ENCODE measurements around the gene MARS1.

The MARS1 gene

DNA sequence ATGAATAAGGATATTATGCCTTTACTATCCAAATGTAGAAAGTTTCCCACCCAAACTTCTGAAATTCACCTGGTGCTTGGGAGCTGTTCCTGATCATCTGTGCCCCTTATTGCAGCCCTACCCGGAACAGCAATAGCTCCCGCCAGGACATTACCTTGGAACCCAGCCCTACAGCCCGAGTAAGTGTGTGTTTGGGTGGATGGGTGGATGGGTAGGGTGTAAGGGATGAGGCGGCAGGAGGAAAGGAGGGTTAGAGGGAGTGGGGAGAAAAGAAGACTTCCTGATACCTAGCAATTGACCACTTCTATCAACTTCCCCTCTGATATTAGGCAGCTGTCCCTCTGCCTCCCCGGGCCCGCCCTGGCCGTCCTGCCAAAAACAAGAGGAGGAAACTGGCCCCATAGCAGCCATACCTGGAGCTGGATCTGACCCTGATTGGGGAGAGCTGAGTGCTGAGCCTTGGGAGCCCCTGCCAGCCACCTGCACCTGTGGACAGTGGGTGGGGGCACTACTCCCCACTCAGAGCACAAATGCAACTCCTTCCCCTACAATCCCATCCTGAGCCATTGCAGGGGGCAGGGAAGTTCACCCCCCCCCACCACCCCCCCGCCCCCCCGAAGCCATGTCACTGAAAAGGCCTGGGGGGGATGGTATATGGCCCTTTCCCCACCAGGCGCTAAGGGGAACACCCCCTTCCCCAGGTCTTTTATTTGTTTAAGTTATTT lies 41.1 kb downstream of the MARS1 start:
- DNase-seq (ENCODE audit: low read depth in 2 of 2) = no peak

DNA sequence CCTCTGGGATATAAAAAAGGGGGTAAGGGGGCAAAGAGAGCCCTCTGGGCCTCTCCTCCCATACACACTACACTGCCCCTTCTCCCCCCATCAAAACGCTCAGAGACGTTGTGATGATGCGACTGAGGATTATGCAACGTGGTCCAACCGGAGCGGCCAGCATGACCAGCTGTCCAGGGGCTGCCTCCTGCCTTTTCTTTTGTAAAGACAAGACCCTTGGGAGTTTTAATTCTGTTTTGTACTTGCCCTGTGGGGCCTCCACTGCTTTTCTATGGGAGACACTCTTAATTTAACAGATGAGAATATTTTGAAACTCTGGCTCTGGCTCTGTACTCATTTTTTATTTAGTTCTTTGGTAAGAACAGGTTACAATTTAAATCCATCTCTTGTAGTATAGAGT lies 42.0 kb downstream of the MARS1 start:
- no peak for DNase-seq (ENCODE audit: low read depth in 2 of 2)

DNA sequence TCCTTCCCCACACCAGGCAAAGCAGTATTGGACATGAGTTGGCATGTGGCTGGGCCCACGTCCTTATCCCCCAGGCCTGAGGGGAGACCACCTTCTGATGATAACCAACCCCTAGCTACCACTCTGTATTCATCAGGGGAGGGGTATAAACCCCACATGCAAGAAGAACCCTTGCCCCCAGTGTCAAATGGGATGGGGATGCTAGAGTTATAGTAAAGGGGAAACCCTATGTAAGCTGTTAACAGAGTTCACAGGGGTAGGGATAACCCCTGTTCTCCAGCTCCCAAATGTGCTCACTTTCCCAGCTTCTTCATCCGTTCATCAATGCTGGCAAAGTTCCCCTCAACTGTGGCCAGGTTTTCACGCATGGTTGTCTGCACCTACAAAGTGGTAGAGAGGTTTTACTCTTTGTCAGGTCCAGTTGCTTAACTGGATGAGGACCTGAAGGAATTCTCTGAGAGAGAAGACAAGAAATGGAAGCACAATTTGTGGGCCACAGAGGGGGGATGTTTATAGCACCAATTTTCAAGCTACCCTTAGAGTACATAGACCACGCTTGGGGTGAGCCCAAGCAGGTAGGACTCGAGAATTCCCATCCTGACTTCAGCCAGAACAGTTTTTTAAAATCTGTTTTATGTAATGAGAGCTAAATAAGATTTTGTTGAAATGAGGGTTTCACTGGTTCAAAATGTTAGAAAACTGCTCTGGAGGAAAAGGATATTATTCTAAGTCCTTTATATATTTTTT lies 42.7 kb downstream of the MARS1 start:
- DNase-seq (ENCODE audit: low read depth in 2 of 2) = no peak

DNA sequence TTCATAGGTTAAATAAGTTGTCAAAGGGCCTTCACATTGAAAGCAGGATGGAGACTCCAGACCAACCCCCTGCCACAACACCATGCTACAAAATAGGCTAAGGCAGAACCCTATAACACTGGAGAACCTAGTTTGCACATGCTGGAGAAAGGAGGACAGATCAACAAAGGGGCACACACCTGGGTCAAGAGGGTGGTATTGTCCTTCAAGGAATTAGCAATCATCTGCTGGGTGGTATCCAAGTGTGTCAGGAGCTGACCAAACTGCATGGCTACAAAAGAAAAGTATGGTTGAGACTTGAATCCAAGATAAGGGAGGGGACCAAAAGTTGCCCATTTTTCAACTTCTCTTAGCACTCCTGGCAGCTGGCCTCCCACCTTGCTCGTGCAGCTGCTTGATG lies 44.0 kb downstream of the MARS1 start:
- DNase-seq (ENCODE audit: low read depth in 2 of 2) = no peak

DNA sequence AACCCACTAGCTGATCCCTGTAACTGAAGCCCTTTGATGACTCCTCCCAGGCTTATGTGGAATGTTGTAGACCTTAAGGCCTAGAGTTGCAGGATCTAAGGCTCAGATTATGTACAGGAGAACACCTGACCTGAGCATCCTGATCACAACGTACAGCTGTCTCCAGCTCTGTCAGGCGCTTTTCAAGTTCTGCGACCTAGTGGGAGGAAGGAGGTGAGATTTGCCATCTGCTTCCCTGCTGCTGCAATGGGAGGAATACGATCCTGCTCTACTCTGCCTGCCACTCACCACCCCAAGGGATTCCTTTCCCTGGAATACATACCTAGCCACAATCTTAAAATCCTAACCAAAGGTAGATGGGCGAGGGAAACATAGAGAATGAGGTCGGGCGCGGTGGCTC lies 45.2 kb downstream of the MARS1 start:
- no peak for DNase-seq (ENCODE audit: low read depth in 2 of 2)

DNA sequence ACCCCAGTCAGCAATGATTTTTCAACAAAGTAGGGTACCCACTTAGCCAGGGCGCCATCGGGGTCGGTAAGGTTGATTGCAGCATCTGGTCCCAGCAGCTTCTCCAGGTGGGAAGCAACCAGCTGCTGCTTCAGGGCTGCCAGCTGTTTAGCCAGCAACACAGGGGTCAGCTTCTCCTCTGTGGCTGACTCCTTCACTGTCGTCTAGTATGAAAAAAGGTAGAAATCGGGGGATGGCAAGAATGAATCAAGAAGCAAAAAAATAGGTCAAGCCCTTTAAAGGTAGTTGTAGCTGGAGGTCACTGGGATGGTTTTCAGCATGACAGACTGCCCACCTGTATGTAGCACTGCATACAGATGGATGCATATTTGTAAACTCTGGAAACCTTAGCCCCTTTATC lies 46.4 kb downstream of the MARS1 start:
- DNase-seq (ENCODE audit: low read depth in 2 of 2) = no peak

DNA sequence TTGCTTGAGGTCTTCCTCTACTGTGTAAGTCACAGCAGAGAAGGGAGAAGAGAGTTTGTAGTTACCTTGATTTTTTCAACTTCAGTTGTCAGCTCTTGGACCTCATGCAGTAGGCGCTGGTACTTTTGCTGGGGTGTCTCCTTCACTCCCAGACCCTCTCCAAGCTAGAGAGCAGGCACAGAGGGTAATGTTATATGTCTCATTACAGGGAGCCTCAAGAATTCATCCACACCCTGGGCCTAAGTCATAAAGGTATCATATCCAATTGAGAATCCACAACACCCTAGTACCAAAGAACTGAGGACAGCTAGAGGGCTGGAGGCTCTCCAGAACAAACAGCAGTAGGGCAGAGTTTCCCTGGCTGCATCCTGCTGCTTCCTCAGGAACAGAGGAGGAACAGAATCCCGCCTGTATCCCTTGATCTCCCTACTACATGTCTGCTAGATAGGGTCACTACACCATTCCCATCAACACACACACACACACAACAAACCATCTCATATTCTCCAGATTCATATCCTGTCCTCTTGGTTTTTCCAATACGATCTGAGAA lies 47.2 kb downstream of the MARS1 start:
- DNase-seq (ENCODE audit: low read depth in 2 of 2) = no peak

DNA sequence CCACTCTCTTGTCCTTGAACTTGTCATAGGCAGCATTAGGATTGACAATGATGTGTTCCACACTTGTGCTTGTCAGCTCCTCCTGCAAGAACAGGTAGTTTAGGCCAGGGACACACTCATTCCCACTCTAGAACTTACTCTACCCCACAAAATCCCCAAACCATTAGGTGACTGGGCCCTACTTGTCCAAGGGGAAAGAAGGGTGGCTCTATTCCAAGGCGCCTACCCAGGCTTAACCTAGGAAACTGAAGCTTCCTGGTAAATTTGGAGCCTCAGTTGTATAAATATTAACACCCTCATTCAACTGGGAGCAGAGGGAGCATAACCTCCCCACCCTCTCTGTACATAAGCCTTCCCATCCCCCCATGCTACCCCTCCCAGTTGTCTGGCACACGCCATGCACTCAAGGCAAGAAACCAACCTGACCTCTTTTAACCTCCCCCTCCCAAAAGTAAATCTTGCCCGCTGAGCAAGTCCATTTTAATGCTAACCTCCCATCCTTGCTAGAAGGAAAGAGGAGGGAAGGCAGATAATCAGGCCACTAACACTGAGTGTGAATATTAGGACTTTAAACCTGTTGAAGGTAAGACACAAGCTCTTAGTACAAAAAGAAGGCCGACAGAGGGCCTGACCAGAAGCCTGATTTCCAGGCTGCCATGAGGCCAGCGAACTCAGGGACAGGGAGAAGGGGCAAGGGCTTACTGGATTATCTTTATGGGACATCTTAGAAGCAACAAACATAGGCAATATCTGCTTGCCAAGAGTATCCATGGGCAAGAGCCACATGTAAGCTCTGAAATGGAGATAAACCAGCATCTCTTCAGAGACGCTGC lies 48.1 kb downstream of the MARS1 start:
- no peak for DNase-seq (ENCODE audit: low read depth in 2 of 2)

DNA sequence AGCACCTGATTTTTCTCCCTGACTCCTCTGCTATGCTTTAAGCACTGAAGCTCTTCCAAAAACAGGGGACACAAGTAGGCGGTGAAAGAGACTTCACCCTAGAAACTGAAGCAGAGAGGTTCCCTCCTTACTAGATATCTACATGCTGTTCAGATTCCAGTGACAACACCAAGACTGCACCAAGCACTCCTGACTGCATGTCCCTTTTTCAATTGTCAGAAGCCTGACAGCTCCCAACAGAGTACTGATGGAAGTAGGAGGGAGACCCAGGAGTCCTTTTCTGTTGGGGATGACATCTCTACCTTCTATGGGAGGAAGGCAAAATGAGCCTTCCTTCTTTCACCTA lies 48.7 kb downstream of the MARS1 start:
- no peak for DNase-seq (ENCODE audit: low read depth in 2 of 2)

DNA sequence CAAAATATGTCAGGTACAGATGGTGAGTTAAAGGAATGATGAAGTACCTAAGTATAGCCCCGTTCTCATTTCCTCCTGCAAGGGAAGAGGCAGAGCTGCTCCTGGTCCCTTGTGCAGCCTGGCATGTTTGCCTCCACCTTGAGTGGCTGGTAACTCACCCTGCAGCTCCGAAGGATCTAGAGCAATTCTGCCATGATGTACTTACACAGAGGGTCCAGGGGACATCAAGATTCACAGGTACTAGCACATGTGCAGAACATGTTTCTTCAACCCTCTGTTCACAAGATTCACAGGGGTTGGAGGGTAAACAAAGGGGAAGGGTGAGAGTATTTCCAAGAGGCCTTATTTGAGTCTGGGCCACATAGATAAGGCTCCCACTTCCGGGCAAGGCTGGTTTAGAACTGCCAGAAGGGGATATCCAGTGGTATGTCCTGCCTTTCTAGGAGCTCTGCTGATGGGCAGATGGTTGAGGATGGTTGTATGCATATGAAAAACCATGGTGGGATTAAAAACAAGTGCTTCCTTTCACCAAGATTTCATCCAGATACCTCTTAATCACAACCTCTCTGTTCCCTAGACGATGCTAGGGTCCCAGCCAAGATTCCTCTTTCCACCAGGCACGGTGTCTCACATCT lies 51.4 kb downstream of the MARS1 start:
- no peak for DNase-seq (ENCODE audit: low read depth in 2 of 2)

DNA sequence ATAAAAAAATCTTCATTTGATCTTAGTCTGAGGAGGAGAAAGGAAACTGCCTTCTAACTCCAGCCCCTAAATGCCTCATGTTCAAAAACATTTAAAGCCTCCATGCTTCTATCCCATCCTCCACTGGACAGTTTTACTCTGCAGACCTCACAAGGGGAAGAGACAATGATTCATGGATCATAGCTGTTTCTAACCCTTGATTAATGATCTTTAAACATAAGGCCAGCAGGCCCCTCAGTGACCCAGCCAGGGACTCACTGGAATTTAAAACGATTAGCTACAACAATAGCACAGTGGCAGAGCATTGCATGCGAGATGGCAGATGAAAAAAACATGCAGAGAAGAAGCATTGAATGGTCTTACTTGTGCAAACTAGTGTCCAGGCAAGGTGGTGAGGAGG lies 53.1 kb downstream of the MARS1 start:
- no peak for DNase-seq (ENCODE audit: low read depth in 2 of 2)

DNA sequence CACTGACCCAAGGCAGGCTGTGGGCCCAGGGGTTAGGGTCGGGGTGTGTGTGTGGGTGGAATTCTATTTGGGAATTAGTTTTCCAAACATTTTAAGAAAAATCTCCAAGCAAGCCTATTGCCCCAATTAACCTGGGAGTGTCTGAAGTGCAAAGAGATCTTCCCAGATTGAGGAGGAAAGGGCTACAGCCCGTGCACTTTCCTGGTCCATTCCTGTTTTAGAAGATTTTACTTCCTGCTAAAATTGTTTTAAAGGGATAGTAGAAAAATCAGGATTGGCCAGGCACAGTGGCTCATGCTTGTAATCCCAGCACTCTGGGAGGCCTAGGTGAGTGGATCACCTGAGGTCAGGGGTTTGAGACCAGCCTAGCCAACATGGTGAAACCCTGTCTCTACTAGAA lies 53.8 kb downstream of the MARS1 start:
- no peak for DNase-seq (ENCODE audit: low read depth in 2 of 2)

DNA sequence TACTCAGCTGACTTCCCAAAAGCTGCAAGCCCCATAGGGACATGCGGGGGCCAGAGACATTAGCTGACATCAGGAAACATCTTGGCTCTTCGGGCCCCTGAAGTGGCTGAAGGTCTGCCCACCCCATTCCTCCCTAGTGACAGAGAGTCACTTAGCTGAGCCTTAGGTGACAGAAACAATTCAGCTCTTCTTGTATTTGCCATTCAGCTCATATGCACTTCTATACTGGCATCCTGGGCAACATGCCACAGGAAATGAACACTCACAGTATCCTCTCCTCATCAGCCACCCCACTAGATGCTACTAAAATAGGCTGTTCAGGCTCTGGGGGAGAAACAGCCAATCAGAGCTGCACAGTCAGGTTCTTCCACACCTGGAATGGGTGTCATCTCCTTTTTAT lies 55.7 kb downstream of the MARS1 start:
- no peak for DNase-seq (ENCODE audit: low read depth in 2 of 2)

DNA sequence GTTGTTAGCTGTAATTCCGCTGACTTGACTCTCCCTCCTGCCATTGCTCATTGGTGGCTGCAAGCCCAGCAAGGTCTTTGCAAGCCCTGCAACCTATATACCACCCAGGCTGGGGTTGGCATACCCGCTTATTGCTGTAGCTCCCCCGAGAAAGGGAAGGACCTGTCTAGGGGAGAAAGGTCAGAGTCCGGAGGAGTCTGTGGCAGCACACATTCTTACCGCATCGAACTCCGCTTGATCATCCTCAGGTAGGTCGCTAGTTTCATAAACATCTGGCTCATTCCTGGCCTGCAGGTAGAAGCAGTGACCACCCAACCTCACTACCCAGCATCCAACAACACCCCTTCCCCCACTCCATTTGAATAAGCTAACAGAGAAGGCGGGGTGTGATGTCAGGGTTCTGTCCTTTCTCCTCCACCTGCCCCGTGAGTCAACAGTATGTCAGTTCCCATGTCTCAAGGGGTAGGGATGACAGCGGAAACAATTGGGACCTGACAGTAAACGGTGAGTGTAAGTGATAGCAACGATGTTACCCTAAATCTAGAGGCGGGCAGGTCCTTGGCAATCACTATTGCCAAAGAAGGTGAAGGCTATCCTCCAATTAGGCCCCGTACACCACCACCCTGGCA lies 58.1 kb downstream of the MARS1 start:
- DNase-seq (ENCODE audit: low read depth in 2 of 2) = no peak

DNA sequence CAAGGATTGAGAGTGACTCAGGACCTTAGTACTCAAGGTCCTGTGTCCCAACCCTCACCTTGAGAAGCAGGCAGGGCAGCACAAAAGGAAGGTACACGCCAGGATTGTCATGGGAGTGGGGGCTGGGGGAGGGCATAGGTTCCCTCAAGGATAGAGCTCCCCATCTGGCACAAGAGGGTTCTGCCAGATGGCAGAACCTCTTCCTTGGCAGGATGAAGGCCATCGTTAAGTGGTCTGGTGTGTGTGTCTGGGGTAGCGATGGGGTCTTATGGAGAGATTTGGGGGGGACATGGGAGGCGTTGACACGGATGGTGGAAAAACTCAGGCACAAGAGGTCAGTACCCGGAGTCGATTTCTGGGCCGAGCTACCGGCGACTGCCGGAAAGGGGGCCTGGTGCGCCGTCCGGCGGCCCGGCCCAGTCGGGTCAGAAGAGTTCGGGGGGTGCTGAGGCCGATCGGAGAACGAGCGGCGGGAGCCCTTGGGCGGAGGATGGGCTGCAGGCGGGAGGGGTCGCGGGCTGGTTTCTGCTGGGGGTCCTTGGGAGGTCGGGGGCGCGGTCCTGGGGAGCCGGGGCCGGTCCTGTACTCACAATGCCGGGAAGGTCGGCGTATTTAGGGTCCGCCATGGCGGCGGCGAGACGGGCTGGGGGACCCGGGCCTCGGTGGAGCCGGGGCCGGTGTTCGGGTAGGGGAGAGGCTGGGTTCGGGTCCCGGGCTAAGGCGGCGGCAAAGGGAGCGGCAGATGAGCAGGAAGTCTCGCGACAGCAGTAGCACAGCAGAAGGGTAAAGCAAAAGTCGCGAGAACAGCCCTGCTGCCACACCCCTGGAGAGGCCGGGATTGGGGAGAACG lies 58.8 kb downstream of the MARS1 start, which contains the start of gene DCTN2:
Gene DCTN2, minus strand, starts transcription at position 755 of the 850 bp plus-strand sequence. Its CDS starts 129 bp downstream, at position 626.
- peak; percentile 95 for DNase-seq (ENCODE audit: low read depth in 2 of 2)

DNA sequence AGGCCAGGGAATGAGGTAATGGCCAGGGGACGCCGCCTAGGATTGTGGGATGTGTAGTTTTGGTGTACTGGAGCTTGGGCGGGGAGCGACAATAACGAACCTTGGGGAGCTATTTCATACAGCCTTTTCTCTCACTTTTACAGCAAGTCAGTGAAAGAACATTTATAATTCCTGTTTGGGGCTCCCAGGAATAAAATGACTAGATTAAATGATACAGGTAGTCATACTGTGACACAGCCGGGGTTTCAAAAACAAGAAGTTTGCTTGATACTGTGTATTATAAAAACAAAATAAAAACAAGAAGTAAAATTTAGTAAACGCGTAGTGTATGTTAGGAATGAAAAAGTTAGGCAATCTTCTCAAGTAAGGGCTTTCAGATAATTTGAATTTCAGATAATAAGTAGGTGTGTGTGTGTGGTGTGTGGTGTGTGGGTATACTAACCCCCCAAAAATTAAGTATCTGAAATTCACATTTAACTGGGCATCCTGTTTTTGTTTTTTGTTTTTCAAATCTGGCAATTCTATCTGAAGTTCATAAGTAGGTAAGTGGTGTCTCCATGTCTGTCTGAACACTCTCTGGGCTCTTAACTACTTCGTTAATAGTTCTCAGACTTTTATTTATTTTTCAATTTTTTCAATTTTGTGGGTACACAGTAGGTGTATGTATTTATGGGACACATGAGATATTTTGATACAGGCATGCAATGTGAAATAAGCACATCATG lies 59.6 kb downstream of the MARS1 start:
- DNase-seq (ENCODE audit: low read depth in 2 of 2) = no peak

DNA sequence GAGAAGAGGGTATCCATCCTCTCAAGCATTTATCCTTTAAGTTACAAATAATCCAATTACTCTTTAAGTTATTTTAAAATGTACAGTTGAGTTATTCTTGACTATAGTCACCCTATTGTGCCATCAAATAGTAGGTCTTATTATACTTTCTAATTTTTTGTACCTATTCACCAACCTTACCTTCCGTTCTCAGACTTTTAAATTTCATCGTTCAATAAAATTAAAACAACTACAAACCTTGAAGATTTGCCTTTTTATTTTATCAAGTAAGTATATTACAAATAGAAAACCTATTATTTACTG lies 60.1 kb downstream of the MARS1 start:
- no peak for DNase-seq (ENCODE audit: low read depth in 2 of 2)

DNA sequence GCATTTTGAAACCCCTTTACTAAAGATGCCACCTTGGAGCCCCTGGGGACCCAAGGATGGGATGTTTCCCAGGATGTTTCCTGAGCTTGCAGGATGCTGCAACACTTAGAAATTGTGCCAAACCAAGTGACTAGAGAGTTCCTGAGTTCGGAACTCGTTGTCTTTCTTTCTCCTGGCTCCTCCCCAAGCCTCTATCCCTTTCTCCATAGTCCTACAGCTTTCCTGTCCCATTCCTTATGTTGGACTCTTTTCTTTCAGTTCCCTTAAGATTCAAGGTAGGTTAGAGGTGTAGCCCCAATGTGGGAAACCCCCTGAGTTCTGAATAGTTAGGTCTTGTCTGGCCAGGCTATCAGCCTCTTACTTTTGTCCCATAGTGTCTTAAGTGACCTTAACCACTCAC lies 60.6 kb downstream of the MARS1 start:
- DNase-seq (ENCODE audit: low read depth in 2 of 2) = no peak

DNA sequence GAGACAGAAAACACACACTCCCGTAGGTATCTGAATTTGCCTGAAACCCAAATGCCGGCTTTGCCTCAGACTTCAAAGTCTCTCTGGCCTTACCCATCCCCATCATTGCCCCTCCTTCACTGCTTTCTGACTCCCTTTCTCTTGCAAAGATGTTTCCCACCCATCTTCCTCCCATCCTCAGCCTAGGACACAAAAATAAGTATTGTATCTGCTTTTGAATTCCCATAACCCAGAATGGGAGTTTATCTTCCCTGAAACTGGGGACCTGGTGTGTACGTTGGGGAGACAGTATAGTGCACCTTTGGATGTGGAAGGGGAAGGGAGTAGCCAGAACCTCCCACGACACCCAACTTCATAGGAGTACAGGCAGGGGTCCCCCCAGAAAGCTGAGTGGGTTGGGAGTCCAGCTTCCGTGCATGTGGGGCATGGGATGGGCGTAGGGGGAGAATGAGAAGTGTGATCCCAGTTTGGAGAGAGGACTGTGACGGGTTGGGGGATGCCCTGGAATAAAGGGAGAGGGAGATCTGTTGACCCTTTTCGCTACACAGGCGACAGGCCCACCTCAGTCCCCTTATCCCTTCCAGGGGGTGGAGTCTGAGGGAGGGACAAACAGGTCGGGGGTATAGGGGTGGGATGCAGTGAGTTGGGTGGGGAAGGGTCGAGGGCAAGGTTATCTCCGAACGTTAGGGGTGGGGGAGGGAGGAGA lies 61.5 kb downstream of the MARS1 start:
- no peak for DNase-seq (ENCODE audit: low read depth in 2 of 2)

Measured in stimulated activated CD4-positive, alpha-beta T cell treated with anti-CD3 and anti-CD28 coated beads, Interleukin-15, amount 100 ng/mL, for 48 hours (primary cell).